Pancreas (tissue), 10 donors: ENCODE data around the gene RAB3C. TPM values are rescaled to one million over a fixed set of nuclear protein-coding genes. Genes with fewer than 3 reads are reported as not detected.

ENCODE experiments used
- ATAC-seq, 4 donors: fragments of 200-7000 bp; cut with Tn5 transposase; one replicate each; pipeline versions ENCODE4 v1.8.0 to v1.9.1; 2020; ENCODE audit warnings: mild to moderate bottlenecking in 4 of 4, moderate library complexity in 4 of 4
- DNase-seq, 6 donors: peaks; one replicate each; pipeline ENCODE4 v3.0.0-alpha.2; 2020
- FAIRE-seq: peaks from 2 replicates; lab custom pipeline; 2012; peaks lifted over from hg19 to GRCh38; lab: Jason Lieb, UNC
- H3K27ac ChIP-seq, 4 donors: fragments of 200-600 bp; sonication (generic); 1 replicate in 3 of 4; 2 replicates in 1 of 4; pipeline versions ENCODE4 v1.5.0 to v1.8.0; 2020
- H3K27me3 ChIP-seq, 4 donors: fragments of 200-600 bp; one replicate each; pipeline ENCODE4 v1.8.0; 2021
- H3K36me3 ChIP-seq, 3 donors: fragments of 200-600 bp; sonication (generic) in 1 of 3; one replicate each; pipeline versions ENCODE4 v1.5.0 to v1.8.0; 2020 to 2021
- H3K4me1 ChIP-seq, 3 donors: fragments of 200-600 bp; one replicate each; pipeline ENCODE4 v1.8.0; 2021
- H3K4me3 ChIP-seq, 4 donors: fragments of 200-600 bp; sonication (generic) in 2 of 4; one replicate each; pipeline versions ENCODE4 v1.5.0 to v1.8.0; 2020 to 2021
- H3K9me3 ChIP-seq, 4 donors: fragments of 200-600 bp; one replicate each; pipeline ENCODE4 v1.8.0; 2021
- CTCF ChIP-seq, 4 donors: fragments of 200-600 bp; sonication (generic) in 3 of 4; IDR thresholded peaks; one replicate each; pipeline versions ENCODE4 v1.5.0 to v1.8.0; 2021; ENCODE audit warnings: antibody characterized with exemption in 4 of 4
- whole genome bisulfite sequencing, 2 donors: extraction: QIAGEN DNeasy Blood & Tissue Kit; methylation state at CpG; one replicate each; pipeline ENCODE4 v1.1.7; 2013; 5-methylcytosine and 5-hydroxymethylcytosine counted together
- intact Hi-C, 3 donors: fragments of 100-400 bp; cut with DNase I; formaldehyde crosslinking; loops; one replicate each; pipeline versions ENCODE4 v1.11.1 to v1.14.2; 2022
- polyA plus RNA-seq, 2 donors: library from polyadenylated mRNA; stranded (reverse); fragments of 200-250 nt; gene quantifications; one replicate each; pipeline ENCODE4 v1.2.3, GENCODE V29; 2013
- total RNA-seq, 6 donors: library from RNA; stranded (reverse); fragmentation: NEBNext Ultra II Directional in 4 of 6; extraction: Animal tissue kit (Norgen Biotek cat#: 25700) in 4 of 6; gene quantifications; one replicate each; pipeline versions ENCODE4 v1.2.1 to v1.2.4, GENCODE V29; 2021 to 2023
- donor health status: healthy with polysubstance abuse.
- donor health status: DM: no; HTN: no; CAD: no; lungs with moderate emphysema.
- donor health status: DM: no; HTN: no; CAD: no.
- donor health status: control.
- donor health status: control.
- donor health status: Bipolar disorder and iron deficiency.
- donor health status: DM: yes; HTN: yes; CAD: no.
- donor health status: DM: no; HTN: no; CAD: no.
- donor health status: DM: no; HTN: no; CAD: no.
- donor health status: DM: yes; HTN: yes; CAD: no.

The RAB3C gene
- total and polyA plus RNA-seq, 8 donors: 1.7 to 9.0 (median 4.8) TPM

- no peak for ATAC-seq
- Histone ChIP-seq H3K27ac (no peak overlapping the region), H3K36me3 (no peaks in the 10 kb centered on the region), H3K27me3 (no peaks in the 10 kb centered on the region), H3K4me1 (no peaks in the 10 kb centered on the region), H3K9me3 (peaks cover 0 to 5% (median 0%) of the 10 kb centered on the region in 4 donors), H3K4me3 (no peak overlapping the region)
- intact Hi-C loops: no loop called here
- whole genome bisulfite sequencing, 2 donors: 89 to 93% methylated on average over 2 of the region's 2 CpGs
- no peak for DNase-seq
- FAIRE-seq: no peak
- TF ChIP-seq CTCF (IDR thresholded peaks at IDR 0.05): no peak
These were observed 135.5 kb downstream of the RAB3C start for GRCh38 chr5:58718269-58718978.

GRCh38 chr5:58722160-58722559 is 139.3 kb downstream of the RAB3C start:
- DNase-seq (no peak), FAIRE-seq (no peak), ATAC-seq (no peak)
- Histone ChIP-seq H3K4me1 (no peaks in the 10 kb centered on the region), H3K36me3 (no peaks in the 10 kb centered on the region), H3K9me3 (no peaks in the 10 kb centered on the region), H3K27me3 (no peaks in the 10 kb centered on the region), H3K27ac (no peak overlapping the region), H3K4me3 (no peak overlapping the region)
- TF ChIP-seq CTCF (IDR thresholded peaks at IDR 0.05): no peak
- 85 to 92% methylated on average over 1 of the region's 1 CpG for WGBS, 2 donors
- intact Hi-C loops: no loop called here

- Histone ChIP-seq H3K4me1 (no peaks in the 10 kb centered on the region), H3K36me3 (no peaks in the 10 kb centered on the region), H3K27me3 (no peaks in the 10 kb centered on the region), H3K27ac (no peak overlapping the region), H3K4me3 (no peak overlapping the region), H3K9me3 (no peaks in the 10 kb centered on the region)
- intact Hi-C loops: no loop called here
- no peak for TF ChIP-seq CTCF (IDR thresholded peaks at IDR 0.05)
- 96 to 97% methylated on average over 2 of the region's 2 CpGs for WGBS, 2 donors
- ATAC-seq (no peak), DNase-seq (no peak), FAIRE-seq (no peak)
These were observed 142.1 kb downstream of the RAB3C start for GRCh38 chr5:58724992-58725391.

- DNase-seq (no peak), ATAC-seq (no peak), FAIRE-seq (no peak)
- H3K27me3 ChIP-seq: no peaks in the 10 kb centered on the region
- no peak overlapping the region for H3K4me3 ChIP-seq
- TF ChIP-seq CTCF (IDR thresholded peaks at IDR 0.05): no peak
- WGBS, 2 donors: 69 to 96% methylated on average over 1 of the region's 1 CpG
- no peaks in the 10 kb centered on the region for H3K36me3 ChIP-seq
- intact Hi-C loops: no loop called here
- no peak overlapping the region for H3K27ac ChIP-seq
- H3K4me1 ChIP-seq: no peaks in the 10 kb centered on the region
- no peaks in the 10 kb centered on the region for H3K9me3 ChIP-seq
These were observed 148.8 kb downstream of the RAB3C start for GRCh38 chr5:58731641-58732040.

GRCh38 chr5:58735637-58736036 is 152.8 kb downstream of the RAB3C start:
- FAIRE-seq (no peak), DNase-seq (no peak), ATAC-seq (no peak)
- no peaks in the 10 kb centered on the region for H3K4me1 ChIP-seq
- H3K36me3 ChIP-seq: no peaks in the 10 kb centered on the region
- no peak overlapping the region for H3K27ac ChIP-seq
- H3K27me3 ChIP-seq: no peaks in the 10 kb centered on the region
- no peaks in the 10 kb centered on the region for H3K9me3 ChIP-seq
- intact Hi-C loops: no loop called here
- WGBS, 2 donors: 53 to 66% methylated on average over 1 of the region's 1 CpG
- TF ChIP-seq CTCF (IDR thresholded peaks at IDR 0.05): no peak
- no peak overlapping the region for H3K4me3 ChIP-seq
